Neural cell (in vitro differentiated cells): ENCODE data around the gene LPAR3. TPM values are rescaled to one million over a fixed set of nuclear protein-coding genes. Genes with fewer than 3 reads are reported as not detected.

Experiments used
- H2AFZ ChIP-seq: fragments of 200-600, 300-800 bp; sonication (generic), shearing (Covaris generic); 2 replicates; pipeline ENCODE4 v1.6.0; 2014; ENCODE audit warnings: low read depth, mild to moderate bottlenecking, antibody characterized with exemption, low read length, moderate library complexity
- H3F3A ChIP-seq: fragments of 200-600 bp; shearing (Covaris generic); 2 replicates; pipeline ENCODE4 v1.6.1; 2016; ENCODE audit warnings: mild to moderate bottlenecking, moderate library complexity, mixed read lengths, antibody characterized with exemption, low read length; ENCODE audit not compliant: insufficient read depth, poor library complexity, severe bottlenecking
- H3K27ac ChIP-seq: fragments of 200-600, 300-800 bp; sonication (generic), shearing (Covaris generic); 2 replicates; pipeline ENCODE4 v1.5.1; 2014; ENCODE audit warnings: mild to moderate bottlenecking, low read length, moderate library complexity
- H3K27me3 ChIP-seq: fragments of 300-800, 200-600 bp; sonication (generic), shearing (Covaris generic); 2 replicates; pipeline ENCODE4 v1.6.0; 2014; ENCODE audit warnings: mild to moderate bottlenecking, low read depth, low read length, moderate library complexity; ENCODE audit not compliant: insufficient read depth
- H3K36me3 ChIP-seq: fragments of 300-800, 200-600 bp; sonication (generic), shearing (Covaris generic); 2 replicates; pipeline ENCODE4 v1.5.1; 2014; ENCODE audit warnings: mild to moderate bottlenecking, antibody characterized with exemption, low read length, moderate library complexity; ENCODE audit not compliant: insufficient read depth
- H3K4me2 ChIP-seq: fragments of 300-800, 200-600 bp; sonication (generic), shearing (Covaris generic); 2 replicates; pipeline ENCODE4 v1.6.0; 2014; ENCODE audit warnings: mild to moderate bottlenecking, low read length
- H3K4me3 ChIP-seq: fragments of 300-800, 200-600 bp; sonication (generic), shearing (Covaris generic); 2 replicates; pipeline ENCODE4 v1.5.1; 2014; ENCODE audit warnings: mild to moderate bottlenecking, low read length, moderate library complexity
- H3K79me2 ChIP-seq: fragments of 200-600 bp; shearing (Covaris generic); replicated peaks from 2 replicates; pipeline ENCODE4 v1.6.0; 2014; ENCODE audit warnings: mild to moderate bottlenecking, low read length, moderate library complexity; ENCODE audit not compliant: insufficient read depth
- H3K9ac ChIP-seq: fragments of 300-800, 200-600 bp; sonication (generic), shearing (Covaris generic); 2 replicates; pipeline ENCODE4 v1.6.1; 2016; ENCODE audit warnings: mild to moderate bottlenecking, low read length, mixed read lengths
- H3K9me2 ChIP-seq: fragments of 200-600 bp; shearing (Covaris generic); 2 replicates; pipeline ENCODE4 v1.6.1; 2016; ENCODE audit warnings: mild to moderate bottlenecking, low read length, mixed read lengths; ENCODE audit not compliant: insufficient read depth
- H3K9me3 ChIP-seq: fragments of 200-600, 300-800 bp; sonication (generic), shearing (Covaris generic); 2 replicates; pipeline ENCODE4 v1.6.1; 2016; ENCODE audit warnings: mild to moderate bottlenecking, mixed run types, low read length, moderate library complexity, mixed read lengths
- H4K20me1 ChIP-seq: fragments of 200-600 bp; shearing (Covaris generic); 2 replicates; pipeline ENCODE4 v1.6.1; 2016; ENCODE audit warnings: mild to moderate bottlenecking, mixed run types; ENCODE audit not compliant: insufficient read depth
- CTCF ChIP-seq: fragments of 450-650 bp; IDR thresholded peaks from 2 replicates; pipeline ENCODE4 v1.5.1; 2014; ENCODE audit warnings: antibody characterized with exemption, mild to moderate bottlenecking, moderate library complexity; ENCODE audit not compliant: poor library complexity, severe bottlenecking
- EP300 ChIP-seq: fragments of 450-650 bp; conservative IDR thresholded peaks from 2 replicates; pipeline ENCODE4 v1.6.1; 2014; ENCODE audit warnings: antibody characterized with exemption, mild to moderate bottlenecking, moderate library complexity; ENCODE audit not compliant: poor library complexity, severe bottlenecking
- EZH2 ChIP-seq: fragments of 200-600, 300-800 bp; shearing (Covaris generic), sonication (generic); IDR thresholded peaks from 2 replicates; pipeline ENCODE4 v1.6.1; 2014; ENCODE audit warnings: antibody characterized with exemption, low read length, borderline replicate concordance, mild to moderate bottlenecking; ENCODE audit not compliant: insufficient read depth, poor library complexity, severe bottlenecking
- MXI1 ChIP-seq: fragments of 450-650 bp; conservative IDR thresholded peaks from 2 replicates; pipeline ENCODE4 v1.6.1; 2014; ENCODE audit warnings: antibody characterized with exemption, mild to moderate bottlenecking; ENCODE audit not compliant: poor library complexity, severe bottlenecking
- POLR2AphosphoS5 ChIP-seq: IDR thresholded peaks from 2 replicates; pipeline ENCODE4 v1.6.1; 2012
- RAD21 ChIP-seq: fragments of 450-650 bp; conservative IDR thresholded peaks from 2 replicates; pipeline ENCODE4 v1.6.1; 2014; ENCODE audit warnings: antibody characterized with exemption, mild to moderate bottlenecking, moderate library complexity
- REST ChIP-seq: IDR thresholded peaks from 2 replicates; pipeline ENCODE4 v1.6.1; 2012; ENCODE audit warnings: borderline replicate concordance
- SMC3 ChIP-seq: fragments of 450-650 bp; conservative IDR thresholded peaks from 2 replicates; pipeline ENCODE4 v1.6.1; 2014; ENCODE audit warnings: antibody characterized with exemption, mild to moderate bottlenecking, moderate library complexity; ENCODE audit not compliant: poor library complexity
- TAF1 ChIP-seq: IDR thresholded peaks from 2 replicates; pipeline ENCODE4 v1.6.1; 2012; ENCODE audit warnings: low read depth
- polyA plus RNA-seq: library from polyadenylated mRNA; depleted of rRNA; stranded (reverse); fragments of >200 nt; gene quantifications from 2 replicates; pipeline ENCODE4 v1.2.3, GENCODE V29; 2014

LPAR3 gene
- polyA plus RNA-seq, 1 donor from 2014 or later = not detected

GRCh38 chr1:84774669-84775534 is 118.1 kb downstream of the LPAR3 start:
- Histone ChIP-seq H3F3A (no peaks in the 10 kb centered on the region), H3K4me2 (no peak overlapping the region), H3K9me2 (no peaks in the 10 kb centered on the region), H2AFZ (no peak overlapping the region), H3K9me3 (no peaks in the 10 kb centered on the region), H3K27me3 (no peaks in the 10 kb centered on the region), H3K9ac (no peak overlapping the region), H3K36me3 (no peaks in the 10 kb centered on the region), H4K20me1 (no peaks in the 10 kb centered on the region), H3K4me3 (no peak overlapping the region), H3K27ac (no peak overlapping the region), H3K79me2 (no peaks in the 10 kb centered on the region)
- TF ChIP-seq REST (no peak), CTCF (no peak), POLR2AphosphoS5 (no peak), TAF1 (no peak), EZH2 (no peak), RAD21 (no peak), SMC3 (no peak), EP300 (no peak), MXI1 (no peak)

GRCh38 chr1:84773933-84774497 is 119.0 kb downstream of the LPAR3 start:
- TF ChIP-seq POLR2AphosphoS5 (no peak), EZH2 (no peak), TAF1 (no peak), EP300 (no peak), RAD21 (no peak), SMC3 (no peak), REST (no peak), MXI1 (no peak), CTCF (no peak)
- Histone ChIP-seq H3K4me2 (no peak overlapping the region), H2AFZ (no peak overlapping the region), H3F3A (no peaks in the 10 kb centered on the region), H3K4me3 (no peak overlapping the region), H3K9me2 (no peaks in the 10 kb centered on the region), H3K79me2 (no peaks in the 10 kb centered on the region), H3K9me3 (no peaks in the 10 kb centered on the region), H3K27ac (no peak overlapping the region), H3K36me3 (no peaks in the 10 kb centered on the region), H3K9ac (no peak overlapping the region), H3K27me3 (no peaks in the 10 kb centered on the region), H4K20me1 (no peaks in the 10 kb centered on the region)
